DOHH2 (cell line): ENCODE results near the gene LMOD3.

Experiments
- EZH2phosphoT487 ChIP-seq: fragments of 200-600 bp; sonication (generic); IDR thresholded peaks from 2 replicates; pipeline ENCODE4 v1.6.1; 2017; ENCODE audit warnings: borderline replicate concordance, mild to moderate bottlenecking, antibody characterized with exemption, low read length, moderate library complexity, mixed read lengths
- TF ChIP-seq, protein P1 (sequence below): fragments of 200-600 bp; sonication (generic); IDR thresholded peaks from one replicate; pipeline ENCODE4 v1.5.1; 2014; ENCODE audit warnings: antibody characterized with exemption, mild to moderate bottlenecking, low read depth, low read length; ENCODE audit not compliant: poor library complexity, severe bottlenecking

DNA sequence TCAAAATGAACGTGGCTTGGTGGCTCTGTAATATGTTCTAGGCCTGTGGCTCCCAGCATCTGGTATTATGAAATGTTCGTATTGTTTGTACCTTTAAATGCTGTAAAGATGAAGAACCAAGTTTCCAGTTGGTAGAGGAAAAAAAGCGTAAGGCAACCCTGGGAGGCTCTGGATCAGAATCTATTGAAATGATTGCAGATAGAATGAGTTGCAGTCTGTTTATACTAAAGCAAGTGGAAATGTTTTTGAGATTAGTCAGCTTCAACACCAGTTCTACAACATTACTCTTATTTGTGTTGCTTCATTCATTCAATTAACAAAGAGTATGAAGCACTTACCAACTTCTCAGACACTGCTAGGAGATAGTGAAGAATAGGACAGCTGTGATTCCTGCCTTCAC is 32.4 kb downstream of the LMOD3 start:
- TF ChIP-seq, protein P1, sequence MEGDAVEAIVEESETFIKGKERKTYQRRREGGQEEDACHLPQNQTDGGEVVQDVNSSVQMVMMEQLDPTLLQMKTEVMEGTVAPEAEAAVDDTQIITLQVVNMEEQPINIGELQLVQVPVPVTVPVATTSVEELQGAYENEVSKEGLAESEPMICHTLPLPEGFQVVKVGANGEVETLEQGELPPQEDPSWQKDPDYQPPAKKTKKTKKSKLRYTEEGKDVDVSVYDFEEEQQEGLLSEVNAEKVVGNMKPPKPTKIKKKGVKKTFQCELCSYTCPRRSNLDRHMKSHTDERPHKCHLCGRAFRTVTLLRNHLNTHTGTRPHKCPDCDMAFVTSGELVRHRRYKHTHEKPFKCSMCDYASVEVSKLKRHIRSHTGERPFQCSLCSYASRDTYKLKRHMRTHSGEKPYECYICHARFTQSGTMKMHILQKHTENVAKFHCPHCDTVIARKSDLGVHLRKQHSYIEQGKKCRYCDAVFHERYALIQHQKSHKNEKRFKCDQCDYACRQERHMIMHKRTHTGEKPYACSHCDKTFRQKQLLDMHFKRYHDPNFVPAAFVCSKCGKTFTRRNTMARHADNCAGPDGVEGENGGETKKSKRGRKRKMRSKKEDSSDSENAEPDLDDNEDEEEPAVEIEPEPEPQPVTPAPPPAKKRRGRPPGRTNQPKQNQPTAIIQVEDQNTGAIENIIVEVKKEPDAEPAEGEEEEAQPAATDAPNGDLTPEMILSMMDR = no peak
- TF ChIP-seq EZH2phosphoT487 = no peak
